Fibroblast of skin of abdomen (primary cell): Measurements from ENCODE around the gene CYP2D6. TPM values are rescaled to one million over a fixed set of nuclear protein-coding genes. Genes with fewer than 3 reads are reported as not detected.
"Not testable (repeated sequence)": the region's sequence is repeated elsewhere in the genome, so short reads cannot be mapped to it uniquely, and the experiment has no call there.

Experiments used
- DNase-seq: peaks from one replicate; pipeline ENCODE4 v3.0.0-alpha.2; 2013
- polyA plus RNA-seq, 2 experiments: library from polyadenylated mRNA; unstranded; fragments of 120-200 nt; gene quantifications; one replicate each; pipeline ENCODE4 v1.2.1, GENCODE V29; 2013; ENCODE audit not compliant: insufficient read length in 2 of 2

The CYP2D6 gene
- 0.76 TPM for polyA plus RNA-seq (2013, experiment 1 of 2; ENCODE audit: insufficient read length)
- polyA plus RNA-seq (2013, experiment 2 of 2; ENCODE audit: insufficient read length) = 0.72 TPM

DNA sequence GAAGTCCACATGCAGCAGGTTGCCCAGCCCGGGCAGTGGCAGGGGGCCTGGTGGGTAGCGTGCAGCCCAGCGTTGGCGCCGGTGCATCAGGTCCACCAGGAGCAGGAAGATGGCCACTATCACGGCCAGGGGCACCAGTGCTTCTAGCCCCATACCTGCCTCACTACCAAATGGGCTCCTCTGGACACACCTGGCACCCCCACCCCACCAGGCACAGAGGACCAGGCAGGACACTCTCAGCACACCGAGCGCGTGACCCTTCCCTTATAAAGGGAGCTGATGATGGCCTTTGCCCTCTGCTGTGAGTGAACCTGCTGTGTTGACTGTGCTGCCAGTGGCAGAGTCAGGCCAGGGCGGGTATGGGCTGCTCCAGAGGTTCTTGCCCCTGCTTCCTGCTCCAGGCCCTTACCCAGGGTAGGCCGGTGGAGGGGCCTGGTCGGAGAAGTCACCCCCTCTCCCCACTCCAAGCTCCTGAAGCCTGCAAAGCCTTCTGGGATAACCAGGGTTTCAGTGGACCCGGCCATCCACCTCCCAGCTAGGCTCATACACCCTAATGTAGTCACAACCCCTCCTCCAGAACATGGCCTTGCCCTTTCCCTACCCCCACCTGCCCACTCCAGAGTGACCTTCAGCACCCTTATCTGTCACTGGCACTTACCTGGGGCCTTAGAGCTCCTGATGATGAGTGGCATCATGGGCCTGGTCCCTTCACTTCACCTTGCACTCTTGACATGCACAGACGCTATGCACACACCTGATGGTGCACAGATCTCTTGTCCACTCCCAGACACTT is at the start of gene CYP2D6:
Gene CYP2D6, minus strand, starts transcription at position 172 of the 793 bp plus-strand sequence. Its CDS starts 19 bp downstream, at position 153.
- not testable (repeated sequence) for DNase-seq

DNA sequence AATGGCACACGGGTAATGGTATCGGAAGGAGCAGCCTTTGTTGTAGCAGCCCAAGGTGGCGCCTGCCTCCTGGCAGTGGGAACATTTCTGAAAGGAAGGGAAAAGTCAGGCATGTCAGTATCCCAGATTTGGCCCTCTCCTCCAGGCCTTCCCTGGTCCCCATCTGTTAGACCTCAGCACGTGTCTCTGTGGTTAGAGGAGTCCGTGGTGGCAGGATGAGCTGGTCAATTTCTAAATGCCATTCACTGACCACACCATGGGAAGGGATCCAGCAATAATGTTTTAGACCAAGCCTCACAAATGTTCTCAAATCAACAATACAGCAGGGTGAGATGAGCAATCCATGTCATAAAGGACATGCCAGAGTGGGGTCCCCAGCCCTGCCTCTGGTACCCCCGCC is 49.0 kb upstream of the CYP2D6 start:
- peak; percentile 74 for DNase-seq

DNA sequence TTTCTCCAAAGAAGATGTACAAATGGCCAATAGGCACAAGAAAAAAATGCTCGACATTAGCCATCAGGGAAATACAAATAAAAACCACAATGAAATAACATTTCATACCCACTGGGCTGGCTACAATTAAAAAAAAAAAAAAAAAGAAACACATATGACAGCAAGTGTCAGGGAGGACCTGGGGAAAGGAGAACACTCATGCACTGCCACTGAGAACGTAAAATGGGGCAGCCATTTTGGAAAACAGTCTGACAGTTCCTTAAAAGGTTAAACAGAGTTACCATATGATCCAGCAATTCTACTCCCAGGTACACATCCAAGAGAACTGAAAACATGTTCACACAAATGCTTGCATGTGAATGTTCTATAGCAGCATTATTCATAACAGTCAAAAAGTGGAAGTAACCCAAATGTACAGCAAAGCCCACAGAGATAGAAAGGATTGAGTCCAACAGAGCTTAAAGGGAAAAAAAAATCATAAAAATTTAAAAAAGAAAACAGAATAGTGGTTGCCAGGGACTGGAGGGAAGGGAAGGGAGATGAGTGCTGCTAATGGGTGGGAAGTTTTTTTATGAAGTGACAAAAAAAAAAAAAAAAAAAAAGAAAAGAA is 48.4 kb upstream of the CYP2D6 start:
- no peak for DNase-seq

DNA sequence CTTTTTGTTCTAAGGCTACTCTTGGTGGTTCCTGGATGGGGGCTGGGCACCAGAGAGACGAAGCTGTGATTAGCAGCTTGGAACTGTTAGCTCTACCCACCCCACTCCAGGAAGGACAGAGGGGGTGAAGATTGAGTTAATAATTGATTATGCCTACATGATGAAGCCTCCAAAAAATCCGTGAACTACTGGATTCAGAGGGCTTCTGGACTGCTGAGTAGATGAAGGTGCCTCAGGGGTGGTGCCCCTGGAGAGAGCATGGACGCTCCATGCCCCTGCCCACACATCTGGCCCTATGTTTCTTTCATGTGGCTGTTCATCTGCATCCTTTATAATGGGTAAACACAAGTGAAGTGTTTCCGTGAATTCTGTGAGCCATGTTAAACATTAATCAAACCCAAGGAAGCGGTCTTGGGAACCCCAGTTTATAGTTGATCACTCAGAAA is 47.3 kb upstream of the CYP2D6 start:
- DNase-seq = no peak

DNA sequence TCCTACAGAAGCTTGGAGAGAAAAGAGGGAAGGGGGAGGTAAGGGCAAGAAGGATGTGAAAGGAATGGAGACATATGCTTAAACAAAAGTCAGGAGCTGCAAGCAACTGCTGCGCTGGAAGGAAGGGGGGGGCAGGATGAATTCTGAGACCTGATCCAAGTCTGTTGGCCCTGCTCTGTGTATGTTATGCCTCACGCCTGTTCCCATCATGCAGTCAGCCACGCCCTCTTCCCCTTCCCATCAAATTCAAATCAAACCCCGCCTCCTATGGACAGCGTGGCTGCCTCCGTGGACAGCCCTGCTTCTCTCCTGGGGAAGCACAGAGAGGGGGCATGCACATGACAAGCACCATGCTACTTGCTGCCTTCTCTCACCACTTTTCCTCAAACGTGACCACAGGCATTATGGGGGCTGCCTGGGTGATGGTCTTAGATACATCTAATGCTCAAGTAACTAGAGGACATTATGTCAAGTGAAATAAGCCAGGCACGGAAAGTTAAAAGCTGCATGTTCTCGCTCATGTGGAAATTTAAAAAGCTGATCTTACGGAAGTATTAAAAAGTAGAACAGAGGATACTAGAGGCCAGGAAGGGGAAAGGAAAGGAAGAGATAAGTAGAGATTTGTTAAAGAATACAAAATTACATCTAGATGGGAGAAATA is 45.8 kb upstream of the CYP2D6 start:
- DNase-seq = no peak

DNA sequence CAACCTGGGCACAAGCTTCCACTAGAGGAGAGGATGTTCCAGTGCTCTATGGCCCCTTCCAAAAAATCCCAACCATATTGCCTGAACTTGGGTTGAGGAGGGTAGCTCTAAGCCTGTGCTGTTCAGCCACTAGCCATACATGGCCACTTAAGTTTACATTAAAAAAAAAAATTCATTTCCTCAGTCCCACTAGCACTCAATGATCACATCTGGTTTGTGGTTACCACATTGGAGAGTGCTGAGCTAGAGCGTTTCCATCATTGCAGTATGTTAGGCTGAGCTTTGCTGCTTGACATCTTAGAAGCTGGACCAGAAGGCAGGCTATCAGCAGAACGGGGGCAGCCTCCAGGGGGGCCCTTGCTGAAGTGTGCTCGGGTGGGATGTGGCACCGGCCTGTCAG is 43.5 kb upstream of the CYP2D6 start:
- peak; percentile 60 for DNase-seq

DNA sequence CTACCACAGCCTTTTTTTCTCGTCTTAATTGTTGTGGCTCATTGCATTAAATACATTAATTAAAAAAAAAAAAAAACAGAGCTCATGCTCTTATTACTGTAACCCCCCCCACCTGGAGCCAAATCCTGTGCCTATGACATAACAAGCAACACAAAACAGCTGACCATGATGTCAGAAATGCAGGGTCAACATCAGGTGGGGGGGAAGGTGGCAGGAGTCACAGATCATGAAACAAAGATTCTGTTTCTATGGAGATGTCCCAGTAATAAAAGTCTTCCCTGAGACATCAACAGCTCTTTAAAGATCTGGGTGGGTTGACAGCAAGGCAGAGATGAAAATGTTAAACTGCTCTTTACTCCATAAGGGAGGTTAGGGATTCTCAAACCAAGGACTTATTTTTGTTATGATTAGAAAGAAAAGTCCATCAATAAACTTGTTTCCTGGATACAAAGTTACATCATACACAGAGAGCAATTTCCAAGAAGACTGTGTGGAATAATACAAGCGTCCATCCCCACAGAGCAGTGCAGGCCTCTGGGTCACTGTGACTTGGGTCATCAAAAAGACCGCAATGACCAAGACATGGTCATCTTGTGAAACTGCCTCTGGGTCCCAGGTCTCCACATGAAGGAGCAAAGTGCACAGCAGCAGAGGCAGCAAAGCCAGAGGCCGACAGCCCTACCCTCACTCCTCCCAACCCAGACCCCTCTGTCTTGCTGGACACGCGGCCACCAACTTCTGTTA is 42.7 kb upstream of the CYP2D6 start:
- no peak for DNase-seq

DNA sequence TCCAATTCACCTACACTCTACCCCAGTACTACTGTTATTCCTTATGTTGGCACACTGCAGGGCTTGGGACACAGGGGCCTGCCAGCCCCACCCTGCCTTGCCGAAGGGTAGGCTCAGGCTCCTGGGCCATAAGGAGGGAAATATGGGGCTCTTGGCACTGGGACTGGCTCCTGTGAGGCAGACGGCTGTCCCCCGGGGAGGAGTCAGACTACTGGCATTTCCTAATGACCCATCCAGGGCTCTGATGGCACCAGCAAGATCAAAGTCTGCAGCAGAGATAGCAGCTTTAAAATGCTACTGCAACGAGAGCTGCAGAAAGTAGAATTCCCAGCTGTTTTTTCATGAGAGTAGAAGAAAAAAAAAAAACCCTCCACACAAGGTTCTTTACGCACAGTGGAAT is 42.2 kb upstream of the CYP2D6 start:
- DNase-seq = no peak

DNA sequence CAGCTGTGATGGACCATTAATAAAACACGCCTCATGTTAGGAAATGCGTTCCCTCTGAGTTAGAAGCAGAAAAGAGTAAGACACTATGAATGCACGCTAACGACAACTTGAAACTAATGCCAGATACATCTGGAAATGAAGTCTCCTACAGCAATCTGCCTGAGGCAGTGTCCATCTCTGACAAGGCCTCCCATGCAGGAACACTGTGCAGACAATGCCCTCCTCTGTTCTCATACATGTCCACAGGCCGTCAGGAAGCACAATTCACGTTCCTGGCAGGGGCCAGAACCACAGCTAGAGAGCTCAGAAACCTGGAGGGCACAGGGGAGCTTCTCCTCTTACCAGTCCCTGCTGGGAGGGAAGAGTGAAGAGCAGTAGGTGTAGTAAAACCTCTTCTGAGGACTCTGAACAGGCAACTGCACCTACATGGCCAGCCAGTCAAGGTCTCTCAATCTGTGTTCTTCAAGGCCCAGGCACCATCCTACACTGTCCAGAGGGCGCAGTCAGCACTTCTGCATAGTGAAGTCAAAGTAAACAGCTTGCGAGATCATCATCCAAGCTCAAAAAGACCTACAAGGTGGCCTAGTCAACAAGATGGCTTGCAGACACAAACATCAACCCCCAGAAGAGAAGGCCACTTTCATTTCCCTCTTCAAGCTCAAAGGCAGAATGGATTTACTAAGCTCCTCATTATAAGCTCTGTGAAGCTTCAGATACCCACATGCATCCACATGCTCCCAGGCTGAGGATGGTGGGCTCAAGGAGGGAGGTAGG is 41.5 kb upstream of the CYP2D6 start:
- no peak for DNase-seq

DNA sequence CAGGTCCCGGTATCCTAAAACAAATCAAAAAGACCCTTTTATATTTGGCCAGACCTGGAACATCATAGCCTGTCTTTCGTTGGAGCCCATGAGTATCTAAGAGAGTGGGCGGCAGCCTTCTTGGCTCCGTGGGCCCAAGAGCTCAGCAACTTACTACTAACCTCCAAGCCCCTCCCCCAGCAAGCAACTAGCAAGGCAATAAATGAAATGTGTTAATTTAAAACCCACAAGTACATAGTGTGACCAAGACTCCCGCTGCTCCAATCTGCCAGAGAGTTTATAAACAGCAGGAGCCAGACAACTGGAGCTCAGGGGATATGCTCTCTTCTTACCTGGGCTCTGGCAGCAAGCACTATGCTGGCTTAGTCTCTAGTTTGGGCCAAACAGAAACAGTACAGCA is 40.8 kb upstream of the CYP2D6 start:
- no peak for DNase-seq

DNA sequence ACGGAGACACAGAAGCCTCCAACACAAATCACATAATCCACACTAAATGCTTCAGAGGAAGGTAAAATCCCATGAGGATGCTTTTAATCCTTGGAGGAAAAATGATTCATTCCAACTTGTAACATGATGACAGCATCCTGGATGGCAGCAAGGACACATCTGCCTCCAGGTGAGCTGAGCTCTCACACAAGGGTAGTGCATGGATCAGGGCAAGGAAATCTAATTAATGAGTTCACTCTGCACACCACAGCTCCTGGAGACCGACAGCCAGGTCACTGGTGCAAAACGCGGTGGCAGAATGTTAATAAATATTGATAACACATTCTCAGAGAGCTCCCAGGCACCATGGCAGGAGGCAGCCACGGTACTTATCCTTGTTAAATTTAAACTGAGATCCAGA is 40.3 kb upstream of the CYP2D6 start:
- no peak for DNase-seq

DNA sequence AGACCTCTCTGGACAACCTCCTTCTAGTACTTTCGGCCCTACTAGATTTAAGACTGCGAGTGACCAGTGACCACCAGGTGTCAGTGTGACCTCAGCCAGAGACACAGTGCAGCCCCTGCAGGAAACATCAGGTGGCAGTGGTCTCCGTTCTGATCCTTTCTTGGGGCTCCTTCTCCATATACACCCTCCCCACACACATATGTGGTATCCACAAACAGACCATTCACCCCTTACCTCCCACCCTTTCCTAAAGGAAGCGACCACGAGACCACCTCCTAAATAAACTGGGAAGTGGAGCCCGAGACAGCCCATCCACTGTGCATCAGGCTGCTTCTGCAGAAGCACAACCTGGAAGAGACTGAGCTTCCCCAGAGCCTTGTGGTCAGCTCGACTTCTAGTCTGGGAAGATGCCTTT is 38.5 kb upstream of the CYP2D6 start:
- peak; percentile 55 for DNase-seq

DNA sequence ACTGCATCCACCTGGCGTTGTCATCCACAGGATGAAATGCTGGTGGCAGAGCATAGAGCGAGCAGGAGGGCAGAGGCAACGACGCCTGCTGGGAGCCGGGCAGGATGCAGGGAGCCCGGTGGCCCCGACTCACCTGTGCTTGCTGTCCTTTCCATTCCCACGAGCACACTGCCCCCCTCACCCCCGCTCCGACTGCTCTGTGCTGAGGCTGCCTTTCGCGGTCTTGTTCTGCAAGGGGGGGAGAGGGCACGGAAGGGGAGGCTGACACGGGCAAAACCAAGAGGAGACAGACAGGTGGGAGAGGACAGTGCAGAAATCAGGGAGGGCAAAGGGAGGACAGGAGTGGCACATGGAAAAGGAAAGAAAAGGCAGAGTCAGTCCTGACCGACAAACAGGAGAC is 37.9 kb upstream of the CYP2D6 start:
- no peak for DNase-seq

DNA sequence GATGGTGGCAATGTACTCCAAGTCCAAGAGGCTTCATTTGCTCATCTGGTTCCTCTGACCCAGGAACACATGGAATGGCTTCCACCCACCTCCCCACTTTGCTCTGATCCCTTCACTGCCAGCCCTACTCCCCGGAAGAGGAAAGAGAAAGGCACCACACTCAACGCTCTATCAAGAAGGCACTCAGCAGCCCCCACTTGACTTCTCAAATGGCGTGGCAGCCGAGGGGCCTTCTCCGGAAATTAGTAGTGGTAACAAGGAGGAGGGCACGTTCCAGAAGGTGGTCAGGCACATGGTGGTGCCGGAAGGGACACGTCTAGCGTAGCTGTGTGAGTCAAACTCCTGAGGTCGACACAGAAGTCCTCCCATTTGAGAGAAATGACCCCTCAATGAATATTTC is 36.5 kb upstream of the CYP2D6 start:
- DNase-seq = no peak

DNA sequence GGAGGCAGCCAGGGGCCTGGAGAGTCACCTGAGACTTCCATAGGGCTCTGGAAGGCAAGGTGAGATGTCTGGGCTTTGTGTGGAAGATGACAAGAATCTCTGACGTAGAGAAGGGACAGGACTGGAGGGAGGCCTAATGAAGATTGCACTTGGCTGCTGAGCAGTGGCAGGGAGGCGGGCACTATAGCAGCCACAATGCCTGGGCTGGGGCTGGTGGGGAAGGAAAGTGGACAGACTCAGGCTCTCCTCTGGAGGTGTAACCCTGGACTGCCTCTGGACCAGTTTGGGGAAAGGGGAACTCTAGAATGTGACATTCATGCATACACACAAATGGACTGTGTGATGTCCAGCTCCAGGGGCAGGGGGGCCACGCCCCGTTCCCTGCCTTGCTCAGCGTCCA is 34.3 kb upstream of the CYP2D6 start:
- DNase-seq = no peak

DNA sequence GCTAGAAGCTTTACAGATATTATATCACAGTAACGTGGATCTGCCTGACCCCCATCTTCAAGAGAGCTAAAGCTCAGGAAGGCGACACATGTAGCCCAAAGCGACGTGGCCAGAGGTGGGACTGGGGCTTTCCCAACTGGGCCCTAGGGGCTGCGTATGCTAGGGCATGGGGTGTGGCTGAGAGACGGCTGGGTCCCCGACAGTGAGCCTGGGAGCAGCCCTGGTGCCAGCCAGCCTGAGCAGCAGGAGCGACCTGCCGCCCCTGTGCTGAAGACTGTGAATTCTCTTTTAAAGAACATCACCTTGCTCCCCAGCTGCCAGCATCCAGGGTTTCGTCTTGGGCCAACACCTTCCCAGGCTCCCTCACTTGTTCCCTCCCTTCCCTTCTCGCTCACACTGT is 32.9 kb upstream of the CYP2D6 start:
- DNase-seq = no peak

DNA sequence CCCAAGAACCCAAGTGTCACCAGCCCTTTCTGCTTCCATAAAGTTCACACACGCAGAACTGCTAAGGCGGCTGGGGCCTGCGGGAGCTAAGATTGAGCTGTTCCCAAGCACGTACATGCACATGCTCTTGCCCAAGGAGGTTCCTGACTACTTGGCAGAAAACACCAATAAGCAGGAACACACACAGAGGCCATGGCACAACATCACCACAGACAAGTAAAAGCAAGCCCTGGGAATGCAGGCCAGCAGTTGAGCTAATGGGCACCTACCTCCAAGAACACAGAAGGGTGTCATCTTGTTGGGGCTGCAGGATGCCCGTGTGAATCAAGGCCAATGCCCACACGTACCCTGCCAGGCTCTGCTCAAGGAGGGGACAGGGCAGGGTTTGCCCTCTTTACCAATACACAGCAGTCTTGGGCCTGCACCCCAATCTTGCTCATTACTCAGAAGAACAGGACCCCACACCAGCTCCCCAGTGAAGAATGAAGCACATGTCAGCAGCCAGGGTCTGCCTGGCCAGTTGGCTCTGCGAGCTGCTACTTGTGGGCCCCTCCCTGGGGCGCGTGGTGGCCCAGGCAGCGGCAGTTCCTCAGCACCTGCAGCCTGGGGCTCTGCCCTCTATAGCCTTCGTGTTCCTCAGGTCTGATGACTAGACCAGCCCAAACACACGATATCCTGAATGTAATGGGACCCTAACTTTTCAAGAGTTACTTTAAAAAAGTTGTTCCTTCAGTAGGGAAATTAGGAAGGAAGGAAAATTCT is 32.3 kb upstream of the CYP2D6 start:
- DNase-seq = no peak

DNA sequence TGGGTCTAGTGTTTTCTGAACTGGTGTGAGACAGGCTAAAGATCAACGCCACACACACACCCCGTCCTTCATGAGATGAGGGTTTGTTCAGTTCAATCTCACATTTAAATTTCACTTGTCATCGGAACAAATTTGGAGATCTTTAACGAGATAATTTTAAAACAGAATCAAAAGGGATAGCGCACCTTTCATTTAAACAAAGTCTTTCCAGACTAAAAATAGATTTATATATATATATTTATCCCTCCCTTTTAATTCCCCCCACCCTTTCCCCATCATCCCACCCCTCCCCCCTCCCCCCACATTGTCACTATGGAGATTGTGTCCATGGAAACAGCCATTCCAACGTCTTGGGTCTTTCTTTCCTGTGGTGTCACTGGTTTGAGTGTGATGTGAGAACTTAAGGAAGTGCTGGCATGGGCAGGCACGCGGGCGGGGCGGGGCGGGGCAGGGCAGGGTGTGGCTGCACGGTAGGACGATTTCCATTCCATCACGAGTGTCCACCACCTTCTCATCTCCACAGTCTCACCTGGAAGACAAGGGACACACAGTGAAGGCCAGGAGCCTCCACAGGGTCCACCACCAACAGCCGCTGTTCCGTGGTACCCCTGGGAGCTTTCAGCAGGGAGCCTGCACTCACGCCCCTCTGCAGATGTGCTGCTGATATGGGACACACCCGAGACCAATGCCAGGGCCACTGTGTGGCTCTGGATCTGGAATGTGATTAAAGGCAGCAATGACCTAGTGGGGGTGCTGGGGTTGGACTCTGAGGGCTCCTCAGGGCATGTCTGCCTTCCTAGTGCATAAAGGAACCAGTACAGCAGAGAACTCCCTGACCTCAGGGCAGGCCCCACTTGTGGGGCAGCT is 30.5 kb upstream of the CYP2D6 start:
- no peak for DNase-seq

DNA sequence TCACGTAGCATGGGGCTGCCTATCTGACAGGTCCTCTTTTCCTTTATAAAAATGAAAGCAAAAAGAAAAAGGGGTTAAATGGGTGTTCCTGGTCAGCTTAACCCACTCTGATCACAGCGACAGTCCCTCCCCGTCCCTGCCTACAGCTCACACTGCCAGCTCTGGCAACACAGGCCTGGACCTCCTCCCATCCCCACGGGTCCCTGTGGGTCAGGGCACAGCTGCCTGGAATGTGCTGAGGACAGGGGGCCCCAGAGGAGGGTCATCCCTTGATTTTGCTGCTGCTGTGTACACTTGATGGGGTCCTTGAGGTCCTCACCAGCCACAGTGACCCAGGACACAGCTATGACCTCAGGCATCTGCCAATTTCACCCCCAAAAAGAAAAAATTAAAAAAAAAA is 29.6 kb upstream of the CYP2D6 start:
- no peak for DNase-seq

DNA sequence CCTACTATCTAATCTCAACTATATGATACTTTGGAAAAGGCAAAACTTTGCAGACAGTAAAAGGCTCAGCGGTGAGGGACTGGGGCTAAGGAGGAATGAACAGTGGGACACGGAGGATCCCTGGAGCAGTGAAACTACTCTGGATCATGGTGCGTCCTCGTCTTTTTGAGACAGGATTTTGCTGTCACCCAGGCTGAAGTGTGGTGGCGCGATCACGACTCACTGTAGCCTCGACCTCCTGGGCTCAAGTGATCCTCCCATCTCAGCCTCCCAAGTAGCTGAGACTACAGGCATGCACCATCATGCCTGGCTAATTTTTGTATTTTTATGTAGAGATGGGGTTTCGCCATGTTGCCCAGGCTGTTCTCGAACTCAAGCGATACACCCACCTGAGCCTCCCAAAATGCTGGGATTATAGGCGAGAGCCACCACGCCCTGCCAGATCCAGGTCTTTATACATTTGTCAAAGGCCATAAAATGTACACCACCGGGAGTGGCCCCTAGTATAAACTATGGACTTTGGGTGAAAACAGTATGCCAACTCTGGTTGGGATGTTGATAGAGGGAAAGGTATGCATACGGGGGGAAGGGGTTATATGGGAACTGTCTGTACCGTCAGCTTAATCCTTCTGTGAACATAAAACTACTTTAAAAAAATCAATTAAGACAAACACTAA is 28.0 kb upstream of the CYP2D6 start:
- DNase-seq = no peak
